GM21447 (cell line): ENCODE data around the gene ECI2.
A peak's percentile ranks its signal among the peaks of the same experiment; 100 is the strongest.

Experiments used
- ATAC-seq: cut with Tn5 transposase; IDR thresholded peaks from one replicate; pipeline ENCODE4 v1.9.1; 2021; ENCODE audit not compliant: unreplicated experiment

The ECI2 gene

DNA sequence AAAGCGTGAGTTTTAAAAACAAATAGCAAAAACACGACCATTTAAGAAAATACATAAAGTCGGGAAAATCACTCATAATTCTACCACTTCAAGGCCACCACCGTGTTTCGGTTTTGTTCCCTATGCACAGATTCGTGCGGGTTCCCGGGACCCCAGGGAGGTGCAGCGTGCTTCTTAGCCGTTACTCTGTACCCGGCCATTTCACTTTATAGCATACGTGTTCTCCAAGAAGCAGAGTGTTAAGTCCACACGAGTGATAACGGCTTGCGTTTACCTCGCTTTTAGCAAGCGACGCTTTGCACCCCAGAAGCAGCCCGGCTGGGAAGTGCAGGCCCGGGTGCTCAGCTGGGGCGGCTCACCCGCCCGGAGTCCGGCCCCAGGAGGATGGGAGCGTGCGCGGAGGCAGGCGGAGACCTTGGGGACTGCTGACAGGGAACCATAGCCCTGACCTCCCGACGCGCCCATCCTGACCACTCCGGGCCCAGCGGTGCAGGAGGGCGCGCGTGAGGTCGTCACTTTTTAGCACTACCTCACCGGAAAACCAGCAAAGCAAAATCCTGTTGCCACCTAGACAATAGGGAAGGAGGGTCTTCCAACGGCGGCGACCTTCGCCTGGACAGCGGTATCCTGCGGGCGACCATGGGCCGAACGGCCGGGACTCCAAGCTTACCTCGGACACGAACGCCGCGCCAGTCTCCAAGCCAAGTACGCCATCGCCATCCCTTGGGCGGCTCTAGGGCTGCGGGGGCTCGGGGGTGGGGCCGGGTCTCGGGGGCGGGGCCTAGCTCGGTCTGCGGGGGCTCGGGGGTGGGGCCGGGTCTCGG is at the start of gene ECI2:
Gene ECI2, minus strand, starts transcription at position 735 of the 824 bp plus-strand sequence. Its CDS starts 15 bp downstream, at position 720.
- peak; percentile 51 for ATAC-seq

- no peak for ATAC-seq
Observed at GRCh38 chr6:4180652-4181255, 45.4 kb upstream of the ECI2 start.

DNA sequence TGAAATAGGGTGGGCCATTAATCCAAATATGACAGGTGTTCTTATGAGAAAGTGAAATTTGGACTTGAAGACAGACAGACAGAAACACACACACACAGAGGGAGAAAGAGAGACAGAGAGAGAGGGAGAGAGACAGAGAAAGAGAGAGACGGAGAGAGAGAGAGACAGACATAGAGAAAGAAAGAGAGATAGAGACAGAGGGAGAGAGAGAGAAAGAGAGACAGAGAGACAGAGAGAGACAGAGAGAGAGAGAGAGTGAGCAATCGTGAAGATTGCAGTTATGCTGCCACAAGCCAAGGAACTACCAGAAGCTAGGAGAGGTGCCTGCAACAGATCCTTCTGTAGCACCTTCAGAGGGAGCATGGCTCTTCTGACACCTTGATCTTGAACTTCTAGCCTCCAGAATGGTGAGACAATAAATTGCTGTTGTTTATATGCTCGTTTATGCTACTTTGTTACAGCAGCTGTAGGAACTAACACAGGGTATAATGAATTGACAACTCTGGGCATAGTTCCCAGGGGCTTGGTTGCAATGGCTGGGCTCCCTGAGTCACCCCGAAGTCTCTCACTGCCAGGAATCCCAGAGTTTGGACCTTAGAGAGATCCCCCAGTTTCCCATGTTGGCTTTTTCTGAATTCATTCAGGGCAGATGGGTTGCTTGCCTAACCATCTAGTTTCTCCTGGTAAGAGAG is 44.7 kb upstream of the ECI2 start:
- no peak for ATAC-seq

GRCh38 chr6:4178737-4179333 is 43.5 kb upstream of the ECI2 start:
- no peak for ATAC-seq

GRCh38 chr6:4176907-4177306 is 41.5 kb upstream of the ECI2 start:
- no peak for ATAC-seq

DNA sequence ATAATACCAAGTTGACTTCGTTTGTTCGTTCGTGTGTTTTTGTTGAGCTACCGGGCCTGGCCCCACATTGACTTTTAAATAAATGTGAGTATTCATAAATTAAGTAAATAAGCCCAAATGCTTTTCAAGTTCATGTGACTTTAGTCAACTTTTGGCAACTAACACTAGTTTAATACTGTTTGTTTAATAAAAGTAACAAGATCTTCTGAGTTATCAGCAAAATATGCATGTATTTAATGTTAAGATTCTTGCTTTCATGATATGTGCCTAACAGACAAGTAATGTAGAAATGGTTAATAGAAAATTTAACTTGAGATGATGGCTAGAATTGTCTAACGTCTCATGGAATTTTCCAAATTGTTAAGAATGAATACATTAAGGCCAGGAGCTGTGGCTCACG is 38.7 kb upstream of the ECI2 start:
- no peak for ATAC-seq

DNA sequence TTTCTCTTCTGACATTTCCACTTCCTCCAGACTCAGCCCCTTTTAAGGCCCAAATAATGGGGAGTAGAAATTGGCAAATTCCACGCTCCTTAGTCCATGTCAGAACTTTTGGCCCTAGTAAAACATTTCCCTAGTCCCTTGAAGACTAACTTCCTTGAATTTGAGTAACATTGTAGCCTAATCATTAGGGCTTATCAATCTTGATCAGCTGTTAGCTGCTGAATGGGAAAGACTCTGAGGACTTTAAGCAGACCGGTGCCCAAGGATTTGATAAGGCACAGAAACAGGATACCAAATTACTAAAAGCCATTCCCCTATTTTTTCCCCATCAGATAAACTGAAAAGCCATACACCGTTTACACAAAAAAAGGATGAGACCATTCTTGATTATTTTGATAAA is 37.0 kb upstream of the ECI2 start:
- ATAC-seq = no peak

DNA sequence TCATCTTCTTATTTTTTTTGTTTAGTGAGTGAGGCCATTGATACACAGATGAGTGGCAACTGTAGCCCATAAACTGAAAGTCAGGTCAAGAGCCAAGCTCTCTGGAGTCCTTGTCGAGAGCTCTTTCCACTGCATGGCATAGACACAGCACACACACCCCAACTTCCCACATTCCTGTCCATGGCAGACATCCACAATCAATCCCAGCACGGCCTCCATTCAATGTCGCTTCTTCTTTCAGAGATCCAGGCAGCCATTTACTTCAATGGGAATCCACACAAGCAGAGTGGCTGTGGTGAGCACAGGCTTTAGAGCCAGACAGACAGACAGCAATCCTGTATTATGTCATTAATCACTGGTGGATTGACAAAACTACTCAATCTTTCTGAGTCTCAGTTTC is 34.9 kb upstream of the ECI2 start:
- no peak for ATAC-seq

GRCh38 chr6:4169028-4169789 is 33.8 kb upstream of the ECI2 start:
- ATAC-seq = no peak

DNA sequence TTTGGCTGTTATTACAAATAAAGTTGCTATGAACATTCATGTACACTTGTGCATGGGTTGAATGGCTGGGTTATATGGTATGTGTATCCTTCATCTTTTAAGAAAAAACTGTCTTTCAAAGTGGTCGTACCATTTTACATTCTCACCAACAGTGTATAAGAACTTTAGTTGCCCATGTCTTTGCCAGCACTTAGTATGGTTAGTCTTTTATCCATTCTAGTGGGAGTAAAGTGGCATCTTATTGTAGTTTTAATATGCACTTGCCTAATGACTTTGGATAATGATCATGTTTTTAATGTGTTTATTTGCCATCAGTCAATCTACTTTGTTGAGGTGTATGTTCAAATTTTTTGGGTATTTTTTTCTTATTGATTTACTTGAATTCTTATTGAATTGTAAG is 32.5 kb upstream of the ECI2 start:
- no peak for ATAC-seq

- ATAC-seq = no peak
Observed at GRCh38 chr6:4167123-4167522, 31.7 kb upstream of the ECI2 start.

DNA sequence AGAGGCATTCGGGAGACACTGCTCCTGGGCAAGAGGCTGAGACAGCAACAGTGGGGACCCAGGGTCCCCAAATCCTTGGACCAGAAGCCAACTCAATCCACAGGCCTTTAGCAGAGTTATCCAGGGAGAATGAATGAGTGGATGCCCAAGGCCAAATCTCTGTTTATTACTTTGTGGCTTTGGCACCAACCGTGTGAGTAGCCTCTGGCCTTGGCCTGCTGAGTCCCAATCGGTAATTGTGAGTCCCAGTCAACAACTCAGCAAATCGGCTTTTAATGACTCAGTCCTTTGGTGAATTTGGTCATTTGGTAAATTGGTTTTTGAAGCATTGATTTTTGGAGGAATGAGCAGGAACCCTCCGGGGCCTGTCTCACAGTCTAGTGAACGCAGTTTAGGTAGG is 29.1 kb upstream of the ECI2 start:
- ATAC-seq = no peak

- ATAC-seq = no peak
Observed at GRCh38 chr6:4164117-4164442, 28.7 kb upstream of the ECI2 start.

- ATAC-seq = no peak
Observed at GRCh38 chr6:4163408-4164116, 28.2 kb upstream of the ECI2 start.

- ATAC-seq = no peak
Observed at GRCh38 chr6:4162370-4162769, 27.0 kb upstream of the ECI2 start.

- ATAC-seq = no peak
Observed at GRCh38 chr6:4159491-4159890, 24.1 kb upstream of the ECI2 start.

DNA sequence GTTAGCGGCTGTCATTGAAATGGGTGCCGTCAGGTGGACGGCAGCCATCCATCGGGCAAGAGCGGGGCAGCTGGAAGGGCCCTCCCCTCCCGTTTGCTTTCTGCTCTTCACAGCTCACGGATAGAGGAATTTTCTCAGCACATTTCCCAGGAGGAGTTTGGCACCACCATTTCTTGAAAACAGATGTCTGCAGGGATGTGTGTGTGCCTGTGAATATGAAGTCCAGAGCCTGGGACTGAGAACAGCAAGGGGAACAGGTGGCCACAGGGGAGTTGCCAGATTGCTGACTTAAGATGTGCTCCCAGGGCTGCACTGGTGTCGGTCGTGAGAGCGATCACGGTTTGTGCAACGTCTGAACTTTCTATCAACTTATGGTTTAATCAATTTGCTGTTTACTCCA is 22.1 kb upstream of the ECI2 start:
- ATAC-seq = no peak

- peak; percentile 89 for ATAC-seq
Observed at GRCh38 chr6:4155848-4156466, 20.6 kb upstream of the ECI2 start.

DNA sequence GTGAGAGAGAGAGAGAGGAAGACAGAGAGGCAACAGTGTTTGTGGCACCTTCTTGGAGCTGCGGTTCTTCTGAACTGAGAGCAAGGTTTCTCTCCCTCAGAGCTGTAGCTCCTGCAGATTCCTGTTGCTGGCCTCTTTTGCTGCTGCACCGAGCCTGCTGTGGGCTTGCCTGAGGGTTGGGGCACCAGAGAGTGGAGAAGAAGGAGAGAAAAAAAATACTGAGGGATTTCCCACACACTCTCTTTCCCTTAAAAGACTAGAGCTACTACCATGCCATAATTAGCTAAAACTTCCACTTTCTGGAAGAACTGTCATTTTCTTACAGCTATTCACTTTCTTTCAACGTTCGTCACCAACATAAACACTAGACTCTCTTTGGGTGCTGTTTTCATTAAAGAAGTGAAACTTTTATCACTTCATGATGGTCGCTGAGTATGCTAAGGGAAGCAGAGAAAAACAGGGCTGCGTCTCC is 18.2 kb upstream of the ECI2 start:
- no peak for ATAC-seq

DNA sequence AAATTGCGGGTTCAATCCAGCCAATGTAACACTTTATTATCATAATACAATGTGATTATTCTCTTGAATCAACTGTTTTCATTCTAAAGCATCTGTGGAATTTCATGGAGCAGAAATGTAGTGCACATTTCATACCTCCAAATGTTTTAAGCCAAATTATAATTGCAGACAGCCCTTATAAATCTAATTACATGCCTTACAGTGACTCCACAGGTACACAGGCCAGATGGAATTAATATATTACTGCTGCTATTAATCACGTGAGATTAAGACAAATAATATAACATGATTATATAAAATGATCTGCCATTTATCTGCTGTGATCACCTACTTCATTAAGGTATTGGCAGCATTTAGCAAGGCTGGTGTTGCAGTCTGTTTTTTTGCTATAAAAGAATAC is 9.7 kb upstream of the ECI2 start:
- no peak for ATAC-seq
